Measurements from ENCODE around the gene DBN1.

Gene DBN1

DNA sequence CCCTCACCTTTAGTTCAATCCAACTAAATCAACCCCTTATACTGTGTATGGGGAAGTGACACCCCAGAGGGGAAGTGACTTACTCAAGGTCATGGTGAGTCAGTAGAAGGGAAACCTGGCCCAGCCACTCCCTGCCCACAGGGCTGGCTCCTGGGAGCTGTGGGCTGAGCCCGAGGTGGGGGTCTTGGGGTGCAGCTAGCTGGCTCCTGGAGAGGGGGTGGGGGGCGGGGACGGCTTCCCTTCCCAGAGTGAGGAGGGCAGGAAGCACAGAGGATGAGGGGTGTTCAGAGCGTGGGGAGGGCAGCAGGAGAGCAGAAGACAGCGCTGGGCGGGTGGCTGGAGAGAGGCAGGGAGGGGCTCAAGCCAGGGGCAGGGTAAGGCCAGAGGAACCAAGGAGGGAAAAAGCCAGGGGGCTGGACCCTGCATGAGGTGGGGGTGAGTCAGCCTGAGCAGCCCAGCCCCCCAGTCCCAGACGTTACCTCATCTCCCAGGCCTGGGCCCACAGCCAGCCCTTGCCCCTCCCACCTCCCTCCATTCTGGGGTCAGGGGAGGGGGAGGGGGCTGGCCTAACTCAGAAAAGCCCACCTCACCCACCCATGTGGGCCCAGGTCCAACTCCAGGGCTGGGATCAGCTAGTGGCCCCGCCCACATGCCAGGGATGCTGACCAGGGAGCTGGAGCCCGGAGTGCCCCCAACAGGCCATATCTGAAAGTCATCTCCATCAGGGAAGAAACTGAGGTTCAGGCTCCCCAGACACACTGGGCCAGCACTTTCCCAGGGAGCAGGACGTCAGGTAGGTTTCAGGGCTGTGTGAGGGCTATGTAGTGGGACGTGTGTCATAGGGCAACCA is 21.1 kb upstream of the DBN1 start:
- CTCF ChIA-PET, result interaction anchor here (1.1 to 11.1 kb wide), 12 partner anchors 7 to 185 kb away, joined by 3 to 87 read pairs (median 8); no protein-coding TSS in a partner anchor
- TF ChIP-seq, protein P1, sequence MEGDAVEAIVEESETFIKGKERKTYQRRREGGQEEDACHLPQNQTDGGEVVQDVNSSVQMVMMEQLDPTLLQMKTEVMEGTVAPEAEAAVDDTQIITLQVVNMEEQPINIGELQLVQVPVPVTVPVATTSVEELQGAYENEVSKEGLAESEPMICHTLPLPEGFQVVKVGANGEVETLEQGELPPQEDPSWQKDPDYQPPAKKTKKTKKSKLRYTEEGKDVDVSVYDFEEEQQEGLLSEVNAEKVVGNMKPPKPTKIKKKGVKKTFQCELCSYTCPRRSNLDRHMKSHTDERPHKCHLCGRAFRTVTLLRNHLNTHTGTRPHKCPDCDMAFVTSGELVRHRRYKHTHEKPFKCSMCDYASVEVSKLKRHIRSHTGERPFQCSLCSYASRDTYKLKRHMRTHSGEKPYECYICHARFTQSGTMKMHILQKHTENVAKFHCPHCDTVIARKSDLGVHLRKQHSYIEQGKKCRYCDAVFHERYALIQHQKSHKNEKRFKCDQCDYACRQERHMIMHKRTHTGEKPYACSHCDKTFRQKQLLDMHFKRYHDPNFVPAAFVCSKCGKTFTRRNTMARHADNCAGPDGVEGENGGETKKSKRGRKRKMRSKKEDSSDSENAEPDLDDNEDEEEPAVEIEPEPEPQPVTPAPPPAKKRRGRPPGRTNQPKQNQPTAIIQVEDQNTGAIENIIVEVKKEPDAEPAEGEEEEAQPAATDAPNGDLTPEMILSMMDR (IDR thresholded peaks at IDR 0.05; ENCODE audit: control extremely low read depth, extremely low read depth, low read depth, missing control alignments), result peak; percentile 20
- DNase-seq (ENCODE audit: extremely low spot score), result peak; percentile 67
- POLR2A ChIA-PET, result interaction anchor here (0.6 kb wide), 1 partner anchor 12 kb away, joined by 5 read pairs; no protein-coding TSS in a partner anchor

DNA sequence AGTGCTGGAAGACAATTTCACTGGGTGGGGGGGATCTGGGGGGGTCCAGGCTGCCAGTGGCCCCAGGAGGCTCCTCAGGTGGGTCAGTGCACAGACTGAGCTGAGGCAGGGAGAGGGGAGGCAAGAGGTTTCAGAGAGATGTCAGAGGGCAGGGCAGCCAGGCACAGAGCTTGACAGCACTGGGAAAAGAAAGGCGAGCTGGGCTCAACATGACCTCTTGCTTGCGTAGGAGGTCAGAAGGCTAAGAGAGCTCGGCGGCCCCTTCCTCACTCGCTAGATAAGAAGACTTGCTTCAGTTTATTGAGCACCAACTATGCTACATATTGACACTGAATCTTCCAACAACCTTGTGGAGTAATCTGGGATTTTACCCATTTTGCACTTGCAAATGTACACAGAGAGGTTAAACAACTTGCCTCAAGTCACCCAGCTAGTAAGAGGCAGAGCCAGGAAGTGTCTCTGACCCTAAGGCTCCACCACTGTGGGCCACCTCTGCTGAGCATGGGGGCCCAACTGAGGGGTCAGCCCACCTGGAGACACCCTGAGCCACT is 20.4 kb upstream of the DBN1 start:
- POLR2A ChIA-PET, result interaction anchor here (0.7 kb wide), 1 partner anchor 98 kb away, joined by 8 read pairs; the partner anchor contains the start of gene TMED9
- TF ChIP-seq, protein P1 (IDR thresholded peaks at IDR 0.05; ENCODE audit: control extremely low read depth, extremely low read depth, low read depth, missing control alignments), result no peak
- DNase-seq (ENCODE audit: extremely low spot score), result no peak
- CTCF ChIA-PET, result interaction anchor here (1.1 to 11.1 kb wide), 11 partner anchors 8 to 184 kb away, joined by 4 to 87 read pairs (median 11); no protein-coding TSS in a partner anchor

DNA sequence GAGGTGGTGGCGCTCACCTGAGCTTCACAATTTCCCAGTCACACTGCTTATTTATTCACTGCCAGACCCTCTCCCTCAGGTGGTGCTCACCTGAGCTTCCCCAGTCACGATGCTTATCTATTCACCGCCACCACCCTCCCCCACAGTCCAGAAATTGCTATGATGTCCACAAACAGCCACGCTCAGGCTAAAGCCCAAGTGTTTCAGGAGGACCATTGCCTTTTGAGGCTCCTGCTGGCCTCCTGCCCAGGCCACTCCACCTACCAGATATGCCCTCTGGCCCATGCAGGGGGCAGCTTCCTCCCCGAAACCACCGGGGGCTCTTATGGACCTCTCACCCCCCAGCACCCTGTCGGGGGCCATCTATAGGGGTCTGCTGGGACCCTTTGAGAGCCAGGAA is 19.4 kb upstream of the DBN1 start:
- ChIA-PET CTCF (interaction anchor here (0.7 to 11.1 kb wide), 12 partner anchors 9 to 183 kb away, joined by 3 to 87 read pairs (median 6); partner anchors contain the start of gene GRK6), POLR2A (no interaction called here)
- no peak for DNase-seq (ENCODE audit: extremely low spot score)
- TF ChIP-seq, protein P1 (IDR thresholded peaks at IDR 0.05; ENCODE audit: control extremely low read depth, extremely low read depth, low read depth, missing control alignments), result no peak

DNA sequence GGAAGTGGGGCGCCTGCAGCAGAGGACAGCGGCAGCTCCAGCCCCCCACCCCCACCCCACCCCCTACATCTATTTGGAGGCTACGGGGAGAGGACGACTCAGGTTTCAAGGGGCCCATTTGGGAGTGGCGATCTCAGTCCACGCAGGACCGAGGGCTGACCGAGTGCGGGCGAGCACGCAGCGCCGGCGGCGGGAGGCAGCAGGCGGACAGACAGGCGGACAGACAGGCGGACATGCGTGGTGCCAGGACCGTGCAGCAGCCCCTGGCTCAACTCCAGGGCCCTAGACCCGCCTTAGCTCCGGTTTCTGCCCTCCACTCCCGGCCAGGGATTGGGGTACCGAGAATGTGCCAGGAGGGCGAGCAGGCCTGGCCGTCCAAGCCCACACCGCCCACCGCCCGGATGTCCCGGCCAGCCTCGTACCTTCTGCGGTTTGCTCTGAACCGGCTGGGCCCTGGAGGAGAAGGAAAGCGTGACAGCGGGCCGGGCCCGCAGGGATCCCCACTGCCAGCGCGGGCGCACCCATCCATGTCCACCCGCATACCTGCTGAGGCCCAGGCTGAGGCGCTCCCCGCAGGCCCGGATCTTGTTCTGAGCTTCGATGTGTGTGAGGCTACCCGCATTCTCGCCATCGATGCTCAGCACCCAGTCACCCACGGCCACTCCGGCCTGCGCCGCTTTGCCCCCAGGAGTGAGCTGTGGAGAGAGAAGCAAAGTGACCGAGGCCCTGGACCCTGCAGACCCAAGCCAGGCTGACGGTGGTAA is 18.7 kb upstream of the DBN1 start:
- ChIA-PET CTCF (interaction anchor here (0.7 to 11.1 kb wide), 11 partner anchors 9 to 183 kb away, joined by 3 to 87 read pairs (median 7); partner anchors contain the start of gene GRK6), POLR2A (no interaction called here)
- DNase-seq (ENCODE audit: extremely low spot score), result no peak
- TF ChIP-seq, protein P1 (IDR thresholded peaks at IDR 0.05; ENCODE audit: control extremely low read depth, extremely low read depth, low read depth, missing control alignments), result no peak

DNA sequence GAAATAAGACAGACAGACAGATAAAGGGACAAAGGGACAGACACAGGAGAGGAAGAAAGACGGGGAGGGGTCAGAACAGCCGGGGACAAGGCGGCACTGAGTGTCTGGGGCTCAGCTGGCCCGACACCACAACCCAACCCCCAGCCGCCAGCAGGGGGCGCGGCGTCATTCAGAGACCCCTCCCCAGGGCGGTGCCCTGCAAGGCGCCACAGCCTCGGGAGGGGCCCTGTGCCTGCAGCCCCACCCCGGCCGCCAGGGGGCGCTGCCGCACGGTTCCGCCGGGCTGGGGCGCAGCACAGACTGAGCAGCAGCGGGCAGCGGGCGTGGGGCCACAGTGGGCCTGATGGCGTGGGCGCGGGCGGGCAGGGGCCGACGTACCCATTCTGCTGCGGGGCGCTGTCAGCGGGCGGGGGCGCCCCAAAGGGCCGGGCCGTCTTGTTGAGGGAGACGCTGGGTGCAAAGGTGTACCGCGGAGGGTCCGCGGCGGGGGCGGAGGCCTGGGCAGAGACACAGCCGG is 18.1 kb upstream of the DBN1 start:
- ChIA-PET CTCF (interaction anchor here (1.2 to 3.3 kb wide), 5 partner anchors 10 to 87 kb away, joined by 3 to 22 read pairs (median 17); no protein-coding TSS in a partner anchor), POLR2A (no interaction called here)
- TF ChIP-seq, protein P1 (IDR thresholded peaks at IDR 0.05; ENCODE audit: control extremely low read depth, extremely low read depth, low read depth, missing control alignments), result peak; percentile 49
- peak; percentile 59 for DNase-seq (ENCODE audit: extremely low spot score)

DNA sequence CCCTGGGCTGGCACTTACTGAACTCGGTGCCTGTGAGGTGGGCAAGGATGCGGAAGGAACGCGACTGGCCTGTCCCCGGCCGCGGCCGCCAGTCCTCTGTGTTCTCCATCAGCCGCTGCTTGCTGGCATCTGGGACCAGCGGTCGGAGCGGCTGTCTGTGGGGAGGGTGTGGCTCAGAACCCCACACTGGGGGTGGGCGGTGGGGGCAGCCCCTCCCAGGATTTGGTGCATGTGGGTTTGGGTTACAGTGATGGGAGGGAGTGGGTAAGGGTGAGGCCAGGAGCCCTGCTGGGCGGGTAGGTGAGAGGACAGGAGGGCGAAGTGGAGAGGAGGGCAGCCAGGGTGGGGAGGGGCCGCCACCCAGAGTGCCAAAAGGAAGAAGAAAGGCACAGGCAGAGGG is 17.6 kb upstream of the DBN1 start:
- POLR2A ChIA-PET, result no interaction called here

More for the DNA sequence above, 17.6 kb upstream of the DBN1 start:
- DNase-seq (ENCODE audit: extremely low spot score), result no peak
- TF ChIP-seq, protein P1 (IDR thresholded peaks at IDR 0.05; ENCODE audit: control extremely low read depth, extremely low read depth, low read depth, missing control alignments), result no peak
- CTCF ChIA-PET, result interaction anchor here (2.0 to 3.2 kb wide), 2 partner anchors 11 to 12 kb away, joined by 11 to 22 read pairs; no protein-coding TSS in a partner anchor

All from GM10248 (cell line).